Measurements from ENCODE around the gene ZNF263.
A peak's percentile ranks its signal among the peaks of the same experiment; 100 is the strongest.

The ZNF263 gene

DNA sequence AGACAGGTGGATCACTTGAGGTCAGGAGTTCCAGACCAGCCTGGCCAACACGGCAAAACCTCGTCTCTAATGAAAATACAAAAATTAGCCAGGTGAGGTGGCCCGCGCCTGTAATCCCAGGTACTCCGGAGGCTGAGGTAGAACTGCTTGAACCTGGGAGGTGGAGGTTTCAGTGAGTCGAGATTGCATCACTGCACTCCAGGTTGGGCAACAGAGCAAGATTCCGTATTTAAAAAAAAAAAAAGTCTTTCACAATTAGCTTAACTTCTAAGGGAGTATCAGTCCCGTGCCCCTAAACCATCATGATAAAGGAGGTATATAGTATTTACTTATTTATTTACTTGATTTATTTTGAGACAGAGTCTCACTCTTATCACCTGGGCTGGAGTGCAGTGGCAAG lies 23.5 kb upstream of the ZNF263 start:
- no peak for TF ChIP-seq EZH2 (IDR thresholded peaks at IDR 0.05; ENCODE audit: borderline replicate concordance, low read depth, low read length, severe bottlenecking)
- no peak for TF ChIP-seq CTCF (IDR thresholded peaks at IDR 0.05; ENCODE audit: borderline replicate concordance, extremely low read depth, low read length, poor library complexity, severe bottlenecking)
- Histone ChIP-seq H4K20me1 (ENCODE audit: insufficient read depth, low read length) (no peaks in the 10 kb centered on the region), H2AFZ (ENCODE audit: low read depth, low read length) (no peak overlapping the region), H3K9me3 (ENCODE audit: insufficient read depth, low read length, severe bottlenecking) (no peaks in the 10 kb centered on the region), H3K79me2 (ENCODE audit: insufficient read depth, low read length) (peaks cover 5% of the 10 kb centered on the region), H3K27me3 (ENCODE audit: insufficient read depth, low read length, poor library complexity) (no peaks in the 10 kb centered on the region), H3K4me2 (ENCODE audit: insufficient read depth, low read length) (no peak overlapping the region), H3K4me3 (ENCODE audit: low read depth in 1 of 2, low read length in 2 of 2) (no peak overlapping the region), H3K9ac (ENCODE audit: low read depth, low read length) (no peak overlapping the region), H3K27ac (ENCODE audit: low read length) (no peak overlapping the region), H3K4me1 (ENCODE audit: insufficient read depth, low read length) (peaks cover 13% of the 10 kb centered on the region), H3K36me3 (ENCODE audit: insufficient read depth, low read length) (no peaks in the 10 kb centered on the region)
- DNase-seq (no peak), ATAC-seq (ENCODE audit: insufficient read depth, low read depth) (no peak)

DNA sequence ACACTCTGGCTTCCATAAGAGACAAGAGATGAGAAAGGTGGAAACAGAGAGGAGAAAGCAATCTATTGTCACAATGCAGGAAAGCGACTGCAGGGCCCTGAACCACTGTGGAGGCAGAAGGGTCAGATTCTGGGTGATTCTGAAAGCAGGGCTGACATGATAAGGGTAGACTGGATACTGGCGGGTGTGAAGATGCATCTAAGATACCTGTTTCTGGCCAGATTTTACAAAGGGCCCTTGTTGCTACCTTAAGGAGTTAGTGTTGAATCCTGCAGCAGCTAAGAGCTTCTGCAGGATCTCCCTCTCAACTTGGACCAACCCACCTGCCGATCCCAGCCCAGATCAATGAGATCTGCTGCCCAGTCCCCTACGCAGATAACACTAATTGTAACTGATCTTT lies 20.8 kb upstream of the ZNF263 start:
- peak overlapping the region in 1 of 2 experiments; percentile 80; a peak in 2 of 4 replicates for H3K4me3 ChIP-seq (ENCODE audit: low read depth in 1 of 2, low read length in 2 of 2)
- H4K20me1 ChIP-seq (ENCODE audit: insufficient read depth, low read length): no peaks in the 10 kb centered on the region
- H3K9ac ChIP-seq (ENCODE audit: low read depth, low read length): peak overlapping the region; percentile 90

DNA sequence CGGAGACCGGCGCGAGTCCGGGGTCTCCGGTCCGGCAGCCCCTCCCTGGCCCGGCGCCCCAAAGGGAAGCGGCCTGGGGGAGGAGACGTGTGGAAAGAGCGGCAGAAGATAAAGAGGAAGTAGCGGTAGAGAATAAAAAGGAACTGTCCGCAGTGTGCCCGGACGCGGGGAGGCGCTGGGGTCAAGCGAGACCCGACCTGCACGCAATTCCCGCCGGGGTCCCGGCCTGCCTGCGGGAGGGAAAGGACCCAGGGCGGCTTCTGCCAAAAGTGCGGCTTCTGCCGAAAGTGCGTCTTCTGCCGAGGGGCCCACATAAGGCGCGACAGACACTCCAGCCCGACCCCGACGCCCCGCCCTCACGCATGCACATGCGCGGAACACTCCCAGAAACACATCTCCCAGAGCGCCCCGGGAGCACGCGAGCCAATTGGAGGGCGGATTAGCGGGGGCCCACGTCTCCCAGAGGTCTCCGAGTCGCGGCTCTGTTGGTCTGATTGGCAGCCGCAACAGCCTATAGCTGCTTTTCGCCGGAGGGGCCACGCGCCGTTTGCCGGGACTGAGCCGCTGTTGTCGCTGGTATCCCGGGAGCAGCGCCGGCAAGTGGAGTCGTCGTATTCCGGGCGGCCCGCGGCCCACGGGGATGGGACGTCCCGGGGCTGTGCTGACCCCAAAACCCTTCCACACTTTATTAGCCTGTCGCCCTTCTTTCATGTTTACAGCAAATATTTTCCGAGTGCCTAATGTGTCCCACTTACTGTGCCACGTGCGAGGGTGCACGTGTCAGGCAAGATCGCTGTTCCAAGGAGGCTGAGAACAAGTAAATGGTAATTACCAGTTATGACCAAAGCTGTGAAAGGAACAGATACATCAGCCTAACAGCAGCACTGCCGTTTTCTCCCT lies 18.9 kb upstream of the ZNF263 start:
- peak; percentile 18 for TF ChIP-seq CTCF (IDR thresholded peaks at IDR 0.05; ENCODE audit: borderline replicate concordance, extremely low read depth, low read length, poor library complexity, severe bottlenecking)
- TF ChIP-seq EZH2 (IDR thresholded peaks at IDR 0.05; ENCODE audit: borderline replicate concordance, low read depth, low read length, severe bottlenecking): no peak
- Histone ChIP-seq H3K27ac (ENCODE audit: low read length) (peak overlapping the region; percentile 83), H4K20me1 (ENCODE audit: insufficient read depth, low read length) (no peaks in the 10 kb centered on the region), H3K4me3 (ENCODE audit: low read depth in 1 of 2, low read length in 2 of 2) (peak overlapping the region; percentile 69 to 80), H3K4me2 (ENCODE audit: insufficient read depth, low read length) (peak overlapping the region; percentile 78), H3K27me3 (ENCODE audit: insufficient read depth, low read length, poor library complexity) (no peaks in the 10 kb centered on the region), H3K36me3 (ENCODE audit: insufficient read depth, low read length) (peaks cover 19% of the 10 kb centered on the region), H2AFZ (ENCODE audit: low read depth, low read length) (peak overlapping the region; percentile 90), H3K79me2 (ENCODE audit: insufficient read depth, low read length) (peaks cover 16% of the 10 kb centered on the region), H3K4me1 (ENCODE audit: insufficient read depth, low read length) (peaks cover 32% of the 10 kb centered on the region), H3K9me3 (ENCODE audit: insufficient read depth, low read length, severe bottlenecking) (no peaks in the 10 kb centered on the region), H3K9ac (ENCODE audit: low read depth, low read length) (peak overlapping the region; percentile 90)
- peak; percentile 100 for DNase-seq
- ATAC-seq (ENCODE audit: insufficient read depth, low read depth): peak; percentile 92

More for the DNA sequence above, 20.8 kb upstream of the ZNF263 start:
- H3K79me2 ChIP-seq (ENCODE audit: insufficient read depth, low read length): peaks cover 16% of the 10 kb centered on the region
- peak overlapping the region; percentile 73; the same call in 1 of the 2 replicates for H2AFZ ChIP-seq (ENCODE audit: low read depth, low read length)
- H3K9me3 ChIP-seq (ENCODE audit: insufficient read depth, low read length, severe bottlenecking): no peaks in the 10 kb centered on the region
- peaks cover 11% of the 10 kb centered on the region for H3K36me3 ChIP-seq (ENCODE audit: insufficient read depth, low read length)
- ATAC-seq (ENCODE audit: insufficient read depth, low read depth) (no peak), DNase-seq (no peak)
- TF ChIP-seq CTCF (IDR thresholded peaks at IDR 0.05; ENCODE audit: borderline replicate concordance, extremely low read depth, low read length, poor library complexity, severe bottlenecking) (no peak), EZH2 (IDR thresholded peaks at IDR 0.05; ENCODE audit: borderline replicate concordance, low read depth, low read length, severe bottlenecking) (no peak)
- peak overlapping the region; percentile 83; the same call in 1 of the 2 replicates for H3K27ac ChIP-seq (ENCODE audit: low read length)
- peaks cover 32% of the 10 kb centered on the region for H3K4me1 ChIP-seq (ENCODE audit: insufficient read depth, low read length)
- H3K27me3 ChIP-seq (ENCODE audit: insufficient read depth, low read length, poor library complexity): no peaks in the 10 kb centered on the region
- peak overlapping the region; percentile 78 for H3K4me2 ChIP-seq (ENCODE audit: insufficient read depth, low read length)
